ENCODE data around the gene DALRD3.
"Not testable (repeated sequence)": the region's sequence is repeated elsewhere in the genome, so short reads cannot be mapped to it uniquely, and the experiment has no call there.

Gene DALRD3

DNA sequence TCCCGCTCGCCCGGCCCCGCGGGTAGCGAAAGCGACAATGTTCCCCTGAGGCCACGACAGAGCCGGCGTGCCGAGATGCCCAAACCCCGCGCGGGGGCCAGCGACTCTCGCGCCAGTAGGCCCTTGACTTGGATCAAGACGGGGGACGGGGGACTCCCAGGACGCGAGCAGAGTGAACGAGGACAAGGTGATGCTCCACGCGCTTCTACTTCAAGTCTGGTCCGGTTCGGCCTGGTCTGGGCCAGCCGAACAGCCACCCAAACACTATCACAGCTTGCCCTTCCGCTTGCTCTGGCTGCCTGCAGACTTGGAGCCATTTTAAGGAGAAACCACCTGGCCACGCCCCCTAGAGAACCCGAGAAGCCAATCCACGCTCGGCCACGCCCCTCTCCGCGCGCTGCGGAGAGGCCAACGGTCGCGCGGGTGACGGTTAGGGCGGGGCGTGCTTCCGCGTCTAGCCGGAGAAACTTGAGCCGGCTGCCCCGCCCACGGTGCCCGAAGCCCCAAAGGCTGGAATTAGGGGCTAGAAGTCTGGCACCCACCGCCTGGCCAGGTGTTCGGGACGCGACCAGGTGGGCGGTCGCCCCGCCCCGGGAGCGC is 2.9 kb upstream of the DALRD3 start:
- DNase-seq (ENCODE audit: low read depth), result peak; percentile 99

DNA sequence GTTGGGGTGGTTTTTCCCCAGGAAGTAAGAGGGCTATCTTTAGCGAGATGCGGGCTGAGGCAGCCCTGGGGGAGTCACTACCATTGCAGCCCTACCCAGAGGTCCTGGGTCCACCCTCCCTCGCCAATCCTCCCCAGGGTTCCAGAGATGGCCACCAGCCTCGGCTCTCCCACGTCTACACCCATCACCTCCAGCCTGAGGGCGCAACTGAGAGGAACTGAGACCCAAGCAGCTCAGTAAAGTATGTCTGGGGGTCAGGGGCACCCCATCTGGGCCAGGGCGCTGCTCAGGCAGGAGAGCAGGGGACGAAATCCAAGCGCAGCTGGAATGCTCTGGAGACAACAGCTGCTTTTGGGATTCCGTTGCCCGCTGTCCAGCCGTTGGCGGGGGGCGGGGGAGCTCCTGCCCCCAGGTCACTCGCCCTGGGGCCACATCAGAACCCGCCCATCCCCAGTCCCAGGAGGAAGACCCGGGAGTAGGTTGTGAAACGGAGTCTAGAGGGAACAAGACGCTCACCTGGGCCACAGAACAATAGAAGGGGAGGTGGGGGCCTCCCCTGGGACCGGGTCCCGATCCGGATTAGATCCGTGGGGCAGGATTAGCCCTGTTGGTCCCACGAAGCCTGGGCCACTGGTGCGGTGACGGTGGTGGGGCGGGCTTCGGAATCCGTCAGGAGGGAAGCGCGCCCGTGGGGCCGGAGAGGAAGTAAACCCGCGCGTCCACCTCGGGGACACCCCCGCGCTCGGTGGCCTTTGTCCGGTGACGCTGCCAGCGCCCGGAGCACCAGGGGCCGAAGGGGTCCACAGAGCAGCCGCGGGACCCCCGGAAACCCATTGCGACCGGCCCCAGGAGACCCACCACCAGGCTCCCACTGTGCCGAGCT is 2.2 kb upstream of the DALRD3 start:
- no peak for DNase-seq (ENCODE audit: low read depth)

DNA sequence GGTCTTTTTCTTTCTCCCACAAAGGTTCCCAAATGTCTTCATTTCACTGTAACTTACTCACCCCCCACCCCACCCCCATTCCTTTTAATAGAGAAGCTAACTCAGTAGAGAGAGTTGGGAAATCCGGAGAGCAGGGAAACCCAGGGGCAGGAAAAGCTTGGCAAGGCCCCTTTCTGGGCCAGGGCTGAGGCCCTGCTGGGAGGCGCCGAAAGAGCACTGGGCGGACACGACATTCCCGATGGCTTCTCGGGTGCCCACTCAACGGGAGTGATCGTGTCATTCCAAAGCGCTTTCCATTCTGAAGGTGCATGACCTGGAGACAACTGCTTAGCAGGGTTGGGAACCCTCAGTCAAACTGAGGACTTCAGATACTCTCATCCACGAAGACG is 1.6 kb upstream of the DALRD3 start:
- DNase-seq (ENCODE audit: low read depth), result no peak

DNA sequence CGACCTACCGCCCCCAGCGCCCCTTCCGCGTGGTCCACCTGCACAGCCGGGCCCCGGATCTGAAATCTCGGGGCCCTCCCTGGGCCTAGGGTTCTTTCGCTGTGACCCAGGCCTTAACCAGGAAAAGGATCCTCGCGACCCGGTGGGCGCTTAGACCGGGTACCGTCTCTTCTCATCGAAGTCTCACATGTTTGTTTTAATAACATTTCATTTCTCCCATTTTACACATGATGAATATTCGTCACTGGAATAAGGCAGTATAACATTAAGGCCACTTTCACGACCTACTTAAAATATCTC is 277 bp upstream of the DALRD3 start:
- no peak for DNase-seq (ENCODE audit: low read depth)

DNA sequence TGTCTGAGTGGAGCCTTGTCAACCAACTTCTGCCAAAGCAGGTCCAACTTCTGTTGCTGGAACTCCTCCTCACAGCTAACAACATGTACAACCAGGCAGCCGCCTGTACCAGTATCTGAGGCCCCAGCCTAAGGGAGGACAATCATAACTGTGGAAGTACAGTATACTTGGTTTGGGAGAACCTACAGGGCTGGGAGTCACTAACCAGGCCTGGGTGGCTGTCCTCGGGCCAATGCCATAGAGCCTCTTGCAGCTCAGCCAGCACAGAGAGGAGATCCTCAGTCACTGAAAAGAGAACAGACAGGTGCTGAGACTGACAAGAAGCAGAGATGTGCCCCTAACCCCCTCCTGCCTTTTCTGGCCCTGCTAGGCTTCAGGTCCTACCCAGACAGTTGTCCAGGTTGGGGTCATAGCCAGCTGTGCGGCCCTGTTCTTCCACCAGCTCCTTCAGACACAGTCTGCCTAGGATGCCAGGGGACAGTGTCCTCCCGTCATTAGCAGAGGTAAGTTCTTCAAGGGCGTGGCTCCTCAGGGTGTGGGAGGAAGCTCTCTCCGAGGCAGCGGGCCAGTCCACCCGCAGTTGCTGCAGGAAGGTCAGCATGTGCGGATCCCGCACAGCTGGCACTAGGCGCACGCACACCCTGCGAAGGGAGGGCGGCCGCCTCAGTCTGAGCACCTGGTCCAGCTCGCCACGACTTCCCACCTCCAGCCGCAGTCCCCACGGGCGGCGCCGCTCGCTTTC is 980 bp downstream of the DALRD3 start:
- no peak for DNase-seq (ENCODE audit: low read depth)

DNA sequence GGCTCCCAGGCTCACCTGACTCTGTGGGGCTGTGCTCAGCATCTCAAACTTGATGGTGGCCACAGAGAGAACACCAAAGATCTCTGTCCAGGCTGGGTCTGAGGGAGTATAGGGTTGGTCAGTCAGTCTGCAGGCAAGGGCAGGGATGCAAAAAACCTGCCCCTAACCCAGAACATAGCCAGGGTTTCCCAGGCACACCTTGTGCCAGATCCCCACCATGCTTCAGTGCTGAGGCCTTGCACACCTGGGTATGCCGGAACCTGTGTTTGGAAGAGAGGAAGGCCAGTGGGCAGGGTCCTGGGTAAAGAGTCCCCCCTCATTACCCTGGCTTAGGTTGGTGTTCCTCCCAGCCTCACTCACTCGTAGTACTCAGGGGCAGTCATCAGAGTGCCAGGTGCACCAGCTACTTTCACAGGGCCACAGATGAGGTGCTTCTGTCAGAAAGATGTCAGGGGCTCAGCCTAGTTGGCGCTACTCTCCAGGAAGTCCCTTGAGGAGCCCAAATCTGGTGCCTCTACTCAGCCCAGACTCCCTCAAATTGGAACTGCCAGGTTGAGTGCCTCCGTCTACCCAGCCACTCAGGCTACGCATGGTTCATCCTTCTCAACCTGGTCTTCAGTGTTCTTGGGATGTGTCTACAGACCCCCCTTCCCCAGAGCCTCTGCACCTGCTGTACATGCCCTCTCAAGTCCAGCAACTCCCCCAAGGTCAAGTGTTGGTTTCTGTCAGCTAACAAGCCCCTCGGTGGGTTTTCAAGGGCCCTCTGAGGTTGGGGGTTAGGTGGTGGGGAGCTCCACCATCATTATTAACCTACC is 1.8 kb downstream of the DALRD3 start:
- DNase-seq (ENCODE audit: low read depth), result no peak

GRCh38 chr3:49015765-49016164 is 2.6 kb downstream of the DALRD3 start:
- no peak for DNase-seq (ENCODE audit: low read depth)

GRCh38 chr3:49015072-49015471 is 3.3 kb downstream of the DALRD3 start:
- no peak for DNase-seq (ENCODE audit: low read depth)

- peak; percentile 40 for DNase-seq (ENCODE audit: low read depth)
Measured at GRCh38 chr3:49013738-49014660, 4.4 kb downstream of the DALRD3 start.

GRCh38 chr3:49013113-49013737 is 5.2 kb downstream of the DALRD3 start:
- DNase-seq (ENCODE audit: low read depth), result no peak

DNA sequence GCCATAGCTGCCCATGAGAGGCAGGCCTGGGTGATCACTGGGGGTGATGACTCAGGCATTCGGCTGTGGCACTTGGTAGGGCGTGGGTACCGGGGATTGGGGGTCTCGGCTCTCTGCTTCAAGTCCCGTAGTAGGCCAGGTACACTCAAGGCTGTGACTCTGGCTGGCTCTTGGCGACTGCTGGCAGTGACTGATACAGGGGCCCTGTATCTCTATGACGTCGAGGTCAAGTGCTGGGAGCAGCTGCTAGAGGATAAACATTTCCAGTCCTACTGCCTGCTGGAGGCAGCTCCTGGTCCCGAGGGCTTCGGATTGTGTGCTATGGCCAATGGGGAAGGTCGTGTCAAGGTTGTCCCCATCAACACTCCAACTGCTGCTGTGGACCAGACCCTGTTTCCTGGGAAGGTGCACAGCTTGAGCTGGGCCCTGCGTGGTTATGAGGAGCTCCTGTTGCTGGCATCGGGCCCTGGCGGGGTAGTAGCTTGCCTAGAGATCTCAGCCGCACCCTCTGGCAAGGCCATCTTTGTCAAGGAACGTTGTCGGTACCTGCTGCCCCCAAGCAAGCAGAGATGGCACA is 5.9 kb downstream of the DALRD3 start:
- no peak for DNase-seq (ENCODE audit: low read depth)

GRCh38 chr3:49009396-49009795 is 9.0 kb downstream of the DALRD3 start:
- no peak for DNase-seq (ENCODE audit: low read depth)

DNA sequence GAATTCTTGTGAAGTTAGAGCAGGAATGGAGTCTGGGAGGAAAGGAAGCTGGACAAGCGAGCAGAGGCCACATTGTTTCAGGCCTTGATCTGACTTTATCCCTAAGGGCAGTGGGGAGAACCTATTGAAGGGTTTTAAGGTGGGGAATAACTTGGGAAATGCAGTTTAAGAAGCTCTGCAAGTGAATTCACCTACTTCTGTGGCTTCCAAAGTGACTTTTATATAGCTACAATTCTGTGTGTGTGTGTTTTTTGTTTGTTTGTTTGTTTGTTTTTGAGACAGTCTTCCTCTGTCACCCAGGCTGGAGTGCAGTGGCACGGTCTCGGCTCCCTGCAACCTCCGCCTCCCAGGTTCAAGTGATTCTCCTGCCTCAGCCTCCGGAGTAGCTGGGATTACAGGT is 9.8 kb downstream of the DALRD3 start:
- not testable (repeated sequence) for DNase-seq (ENCODE audit: low read depth)

- peak; percentile 84 for DNase-seq (ENCODE audit: low read depth)
Measured at GRCh38 chr3:49007771-49008528, 10.4 kb downstream of the DALRD3 start.

GRCh38 chr3:49007068-49007770 is 11.2 kb downstream of the DALRD3 start, which contains the start of gene WDR6:
WDR6 (plus strand) TSS chr3:49007391; CDS start chr3:49007432, 41 bp downstream.
- DNase-seq (ENCODE audit: low read depth), result peak; percentile 93

DNA sequence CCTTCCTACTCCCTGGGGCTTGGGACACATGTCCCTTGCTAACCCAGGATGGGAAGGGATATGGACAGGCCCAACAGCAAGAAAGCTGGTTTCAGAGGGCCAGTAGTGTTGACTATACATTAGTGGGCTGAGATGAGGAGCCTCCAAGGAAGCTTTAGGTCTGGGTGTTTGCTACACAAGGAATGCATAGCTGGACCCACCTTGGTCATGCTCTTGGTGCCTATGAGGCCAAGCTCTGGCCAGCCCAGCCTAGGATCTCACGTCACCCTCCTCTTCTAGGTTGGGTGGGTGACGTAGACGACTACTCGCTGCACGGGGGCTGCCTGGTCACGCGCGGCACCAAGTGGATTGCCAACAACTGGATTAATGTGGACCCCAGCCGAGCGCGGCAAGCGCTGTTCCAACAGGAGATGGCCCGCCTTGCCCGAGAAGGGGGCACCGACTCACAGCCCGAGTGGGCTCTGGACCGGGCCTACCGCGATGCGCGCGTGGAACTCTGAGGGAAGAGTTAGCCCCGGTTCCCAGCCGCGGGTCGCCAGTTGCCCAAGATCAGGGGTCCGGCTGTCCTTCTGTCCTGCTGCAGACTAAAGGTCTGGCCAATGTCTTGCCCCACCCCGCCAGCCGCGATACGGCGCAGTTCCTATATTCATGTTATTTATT is 11.8 kb downstream of the DALRD3 start:
- no peak for DNase-seq (ENCODE audit: low read depth)

GRCh38 chr3:49005998-49006397 is 12.4 kb downstream of the DALRD3 start:
- no peak for DNase-seq (ENCODE audit: low read depth)

DNA sequence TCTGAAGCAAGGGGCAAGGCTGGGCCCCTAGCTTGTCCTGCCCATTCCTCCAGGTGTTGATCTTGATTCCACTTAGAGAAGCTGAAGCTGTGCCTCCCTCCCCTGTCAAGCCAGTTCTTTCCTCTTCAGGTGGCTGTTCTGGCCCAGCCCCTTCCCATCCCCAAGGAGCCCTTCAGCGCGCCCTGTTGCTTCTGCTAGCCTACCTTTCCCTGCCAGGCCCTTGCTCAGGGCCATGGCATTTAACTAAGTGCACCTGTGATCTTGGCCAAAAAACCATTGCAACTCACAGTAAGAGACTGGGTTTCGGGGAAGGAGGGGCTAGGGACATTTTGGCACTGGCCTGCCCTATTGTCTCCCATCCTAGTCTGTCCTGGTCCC is 13.1 kb downstream of the DALRD3 start:
- no peak for DNase-seq (ENCODE audit: low read depth)

Measured in activated T-cell treated with anti-CD3 and anti-CD28 coated beads for 1 hour (primary cell).